Measurements from ENCODE around the gene DYRK1B.

Gene DYRK1B

DNA sequence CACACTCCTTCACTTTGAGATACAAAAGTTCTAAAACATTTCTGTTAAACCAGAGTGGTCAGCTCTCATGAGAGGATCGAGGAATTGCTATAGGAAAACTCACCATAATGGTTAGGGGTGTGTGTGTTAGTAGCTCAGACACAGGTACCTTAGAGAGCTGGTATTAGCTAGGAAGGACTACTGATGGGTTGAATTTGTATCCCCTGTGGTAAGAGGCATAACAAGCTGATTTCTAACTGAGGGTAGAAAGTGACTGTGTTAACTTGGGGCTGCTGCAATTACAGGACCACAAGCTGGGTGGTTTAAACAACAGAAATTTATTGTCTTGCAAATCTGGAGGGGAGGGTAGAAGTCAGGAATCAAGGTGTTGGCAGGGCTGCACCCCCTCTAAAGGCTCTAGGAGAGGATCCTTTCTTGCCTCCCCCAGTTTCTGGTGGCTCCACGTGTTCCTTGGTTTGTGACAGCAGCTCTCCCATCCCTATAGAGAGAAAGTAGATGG lies 37.9 kb downstream of the DYRK1B start:
- WGBS = 34% methylated on average over 2 of the region's 2 CpGs
- no peak overlapping the region for H2BK5ac ChIP-seq (ENCODE audit: low read depth, low read length, poor library complexity, severe bottlenecking)
- DNase-seq = no peak

DNA sequence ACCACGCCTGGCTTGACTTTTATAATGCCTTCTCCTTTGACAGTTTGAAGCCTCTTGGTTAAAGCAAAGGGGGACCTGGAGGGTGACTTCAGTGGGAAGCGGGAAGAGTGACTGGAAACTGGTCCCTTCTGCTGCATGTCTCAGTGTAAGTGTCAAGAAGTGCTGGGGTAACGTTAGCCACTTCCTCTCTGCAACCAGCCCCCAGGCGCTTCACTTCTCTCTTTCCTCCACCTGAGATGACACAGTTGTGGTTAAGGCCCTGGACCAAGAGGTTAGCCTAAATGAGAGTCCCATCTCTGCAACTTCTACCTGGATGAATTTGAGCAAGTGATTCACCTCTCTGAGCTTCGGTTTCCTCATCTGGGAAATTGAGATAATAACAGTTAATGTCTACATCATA lies 39.0 kb downstream of the DYRK1B start:
- no peak overlapping the region for H3K18ac ChIP-seq (ENCODE audit: low read depth in 1 of 2, low read length in 2 of 2)
- no peaks in the 10 kb centered on the region for H3K4me1 ChIP-seq (ENCODE audit: control insufficient read depth, insufficient read depth, low read depth, low read length)
- no peaks in the 10 kb centered on the region for H3K36me3 ChIP-seq (ENCODE audit: control insufficient read depth in 1 of 2, insufficient read depth in 2 of 2, low read depth in 1 of 2, low read length in 2 of 2)
- DNase-seq = no peak
- no peak overlapping the region for H4K8ac ChIP-seq (ENCODE audit: low read length)
- no peak overlapping the region for H2AFZ ChIP-seq (ENCODE audit: low read depth, low read length)
- H2BK15ac ChIP-seq (ENCODE audit: low read depth, poor library complexity, severe bottlenecking) = no peak overlapping the region
- no peak overlapping the region for H3K4ac ChIP-seq (ENCODE audit: low read depth in 1 of 2, low read length in 2 of 2)
- no peak overlapping the region for H2BK5ac ChIP-seq (ENCODE audit: low read depth, low read length, poor library complexity, severe bottlenecking)
- H4K91ac ChIP-seq (ENCODE audit: low read length) = no peak overlapping the region
- no peak overlapping the region for H3K4me3 ChIP-seq (ENCODE audit: insufficient read depth in 1 of 2, low read depth in 1 of 2, low read length in 2 of 2)
- WGBS = 70% methylated on average over 4 of the region's 5 CpGs
- H3K79me1 ChIP-seq (replicated peaks; ENCODE audit: low read length, poor library complexity, severe bottlenecking) = no peaks in the 10 kb centered on the region
- no peak overlapping the region for H3K23ac ChIP-seq (ENCODE audit: low read length in 2 of 2)
- H3K27me3 ChIP-seq (ENCODE audit: control insufficient read depth in 1 of 2, insufficient read depth in 1 of 2, low read length in 2 of 2) = peaks cover 13 to 27% of the 10 kb centered on the region in 2 experiments
- no peak overlapping the region for H3K27ac ChIP-seq (ENCODE audit: low read length, poor library complexity, severe bottlenecking)
- H3K9me3 ChIP-seq (ENCODE audit: control insufficient read depth, low read length) = no peaks in the 10 kb centered on the region
- H3K9ac ChIP-seq (ENCODE audit: low read length) = no peak overlapping the region
- no peak overlapping the region for H2BK120ac ChIP-seq (ENCODE audit: low read depth, low read length)
- no peak overlapping the region for H3K14ac ChIP-seq (ENCODE audit: low read length in 2 of 2)
- H3K4me2 ChIP-seq (ENCODE audit: low read length, poor library complexity, severe bottlenecking) = no peak overlapping the region
- H2BK12ac ChIP-seq (ENCODE audit: low read length in 2 of 2) = no peak overlapping the region
- no peak overlapping the region for H2AK5ac ChIP-seq (ENCODE audit: low read length, severe bottlenecking)

More for the DNA sequence above, 37.9 kb downstream of the DYRK1B start:
- Histone ChIP-seq H2BK120ac (ENCODE audit: low read depth, low read length) (no peak overlapping the region), H3K9ac (ENCODE audit: low read length) (no peak overlapping the region), H2BK15ac (ENCODE audit: low read depth, poor library complexity, severe bottlenecking) (no peak overlapping the region), H3K79me1 (replicated peaks; ENCODE audit: low read length, poor library complexity, severe bottlenecking) (no peaks in the 10 kb centered on the region), H3K27ac (ENCODE audit: low read length, poor library complexity, severe bottlenecking) (no peak overlapping the region), H3K36me3 (ENCODE audit: control insufficient read depth in 1 of 2, insufficient read depth in 2 of 2, low read depth in 1 of 2, low read length in 2 of 2) (no peaks in the 10 kb centered on the region), H2AFZ (ENCODE audit: low read depth, low read length) (no peak overlapping the region), H3K9me3 (ENCODE audit: control insufficient read depth, low read length) (no peaks in the 10 kb centered on the region), H3K4me1 (ENCODE audit: control insufficient read depth, insufficient read depth, low read depth, low read length) (no peaks in the 10 kb centered on the region), H3K18ac (ENCODE audit: low read depth in 1 of 2, low read length in 2 of 2) (no peak overlapping the region), H4K8ac (ENCODE audit: low read length) (no peak overlapping the region), H3K14ac (ENCODE audit: low read length in 2 of 2) (no peak overlapping the region), H3K27me3 (ENCODE audit: control insufficient read depth in 1 of 2, insufficient read depth in 1 of 2, low read length in 2 of 2) (peaks cover 13 to 27% of the 10 kb centered on the region in 2 experiments), H2BK12ac (ENCODE audit: low read length in 2 of 2) (no peak overlapping the region), H4K91ac (ENCODE audit: low read length) (no peak overlapping the region), H3K4ac (ENCODE audit: low read depth in 1 of 2, low read length in 2 of 2) (no peak overlapping the region), H3K4me2 (ENCODE audit: low read length, poor library complexity, severe bottlenecking) (no peak overlapping the region), H2AK5ac (ENCODE audit: low read length, severe bottlenecking) (no peak overlapping the region), H3K4me3 (ENCODE audit: insufficient read depth in 1 of 2, low read depth in 1 of 2, low read length in 2 of 2) (no peak overlapping the region), H3K23ac (ENCODE audit: low read length in 2 of 2) (peak overlapping the region in 1 of 2 experiments; percentile 27)

DNA sequence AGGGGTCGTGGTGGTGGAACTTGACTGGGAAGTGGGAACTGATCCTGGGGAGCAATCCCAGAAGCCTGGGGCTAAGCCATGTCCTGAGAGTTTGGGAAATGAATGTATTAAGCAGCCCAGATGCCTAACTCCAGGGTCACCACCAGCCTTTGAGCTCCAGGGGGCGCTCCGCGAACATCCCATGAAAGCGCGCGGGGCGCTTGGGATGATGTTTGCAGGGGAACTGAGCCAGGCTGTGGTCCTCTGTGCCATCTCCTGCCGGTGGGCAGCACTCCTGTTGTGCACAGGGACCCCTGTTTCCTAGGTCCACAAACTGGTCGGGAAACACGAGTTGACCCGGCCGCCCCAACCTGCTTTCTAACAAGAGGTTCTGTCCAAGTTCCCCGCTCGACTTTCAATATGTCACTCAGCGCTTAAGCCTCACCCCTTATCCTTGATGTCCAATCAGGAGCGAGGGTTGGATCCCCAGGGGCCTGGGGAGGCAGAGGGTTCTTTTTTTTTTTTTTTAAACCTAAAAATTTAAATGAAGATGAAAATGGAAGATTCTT lies 40.9 kb downstream of the DYRK1B start:
- H3K18ac ChIP-seq (ENCODE audit: low read depth in 1 of 2, low read length in 2 of 2) = no peak overlapping the region
- H2BK15ac ChIP-seq (ENCODE audit: low read depth, poor library complexity, severe bottlenecking) = no peak overlapping the region
- WGBS = 1% methylated on average over 16 of the region's 17 CpGs
- no peak overlapping the region for H4K8ac ChIP-seq (ENCODE audit: low read length)
- H2AK5ac ChIP-seq (ENCODE audit: low read length, severe bottlenecking) = no peak overlapping the region
- peak; percentile 86 for DNase-seq
- H3K23ac ChIP-seq (ENCODE audit: low read length in 2 of 2) = no peak overlapping the region
- peaks cover 13 to 27% of the 10 kb centered on the region in 2 experiments for H3K27me3 ChIP-seq (ENCODE audit: control insufficient read depth in 1 of 2, insufficient read depth in 1 of 2, low read length in 2 of 2)
- no peak overlapping the region for H2BK120ac ChIP-seq (ENCODE audit: low read depth, low read length)
- H2AFZ ChIP-seq (ENCODE audit: low read depth, low read length) = peak overlapping the region; percentile 21
- H3K27ac ChIP-seq (ENCODE audit: low read length, poor library complexity, severe bottlenecking) = no peak overlapping the region
- H3K4me2 ChIP-seq (ENCODE audit: low read length, poor library complexity, severe bottlenecking) = peak overlapping the region; percentile 59
- no peaks in the 10 kb centered on the region for H3K4me1 ChIP-seq (ENCODE audit: control insufficient read depth, insufficient read depth, low read depth, low read length)
- peaks cover 9% of the 10 kb centered on the region for H3K9me3 ChIP-seq (ENCODE audit: control insufficient read depth, low read length)
- no peak overlapping the region for H3K4ac ChIP-seq (ENCODE audit: low read depth in 1 of 2, low read length in 2 of 2)
- no peak overlapping the region for H2BK12ac ChIP-seq (ENCODE audit: low read length in 2 of 2)
- H3K4me3 ChIP-seq (ENCODE audit: insufficient read depth in 1 of 2, low read depth in 1 of 2, low read length in 2 of 2) = peak overlapping the region; percentile 42 to 84
- no peaks in the 10 kb centered on the region for H3K36me3 ChIP-seq (ENCODE audit: control insufficient read depth in 1 of 2, insufficient read depth in 2 of 2, low read depth in 1 of 2, low read length in 2 of 2)
- no peak overlapping the region for H2BK5ac ChIP-seq (ENCODE audit: low read depth, low read length, poor library complexity, severe bottlenecking)
- H3K9ac ChIP-seq (ENCODE audit: low read length) = no peak overlapping the region
- no peak overlapping the region for H4K91ac ChIP-seq (ENCODE audit: low read length)
- H3K14ac ChIP-seq (ENCODE audit: low read length in 2 of 2) = no peak overlapping the region
- no peaks in the 10 kb centered on the region for H3K79me1 ChIP-seq (replicated peaks; ENCODE audit: low read length, poor library complexity, severe bottlenecking)

DNA sequence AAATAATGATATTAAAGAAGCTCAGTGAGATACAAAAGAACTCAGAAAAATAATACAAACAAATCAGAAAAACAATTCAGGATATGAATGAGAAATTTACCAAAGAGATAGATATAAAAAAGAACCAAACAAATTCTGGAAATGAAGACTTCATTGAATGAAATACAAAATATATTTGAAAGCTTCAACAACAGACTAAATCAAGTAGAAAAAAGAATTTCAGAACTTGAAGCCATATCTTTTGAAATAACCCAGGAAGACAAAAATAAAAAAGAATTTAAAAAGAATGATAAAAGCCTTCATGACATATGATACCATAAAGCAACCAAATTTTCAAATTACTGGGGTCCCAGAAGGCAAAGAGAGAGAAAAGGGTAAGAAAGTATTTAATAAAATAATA lies 45.7 kb downstream of the DYRK1B start:
- no peak overlapping the region for H3K4me2 ChIP-seq (ENCODE audit: low read length, poor library complexity, severe bottlenecking)
- no peak overlapping the region for H2AK5ac ChIP-seq (ENCODE audit: low read length, severe bottlenecking)
- H3K18ac ChIP-seq (ENCODE audit: low read depth in 1 of 2, low read length in 2 of 2) = no peak overlapping the region
- H3K27me3 ChIP-seq (ENCODE audit: control insufficient read depth in 1 of 2, insufficient read depth in 1 of 2, low read length in 2 of 2) = peaks cover 0 to 20% of the 10 kb centered on the region in 2 experiments
- no peak overlapping the region for H2BK5ac ChIP-seq (ENCODE audit: low read depth, low read length, poor library complexity, severe bottlenecking)
- H2BK15ac ChIP-seq (ENCODE audit: low read depth, poor library complexity, severe bottlenecking) = no peak overlapping the region
- no peak overlapping the region for H2BK12ac ChIP-seq (ENCODE audit: low read length in 2 of 2)
- no peak overlapping the region for H3K9ac ChIP-seq (ENCODE audit: low read length)
- no peak overlapping the region for H3K23ac ChIP-seq (ENCODE audit: low read length in 2 of 2)
- no peak overlapping the region for H2BK120ac ChIP-seq (ENCODE audit: low read depth, low read length)
- peaks cover 20% of the 10 kb centered on the region for H3K9me3 ChIP-seq (ENCODE audit: control insufficient read depth, low read length)
- H2AFZ ChIP-seq (ENCODE audit: low read depth, low read length) = no peak overlapping the region
- no peak overlapping the region for H3K27ac ChIP-seq (ENCODE audit: low read length, poor library complexity, severe bottlenecking)
- H3K4me1 ChIP-seq (ENCODE audit: control insufficient read depth, insufficient read depth, low read depth, low read length) = no peaks in the 10 kb centered on the region
- H3K36me3 ChIP-seq (ENCODE audit: control insufficient read depth in 1 of 2, insufficient read depth in 2 of 2, low read depth in 1 of 2, low read length in 2 of 2) = no peaks in the 10 kb centered on the region
- H3K4ac ChIP-seq (ENCODE audit: low read depth in 1 of 2, low read length in 2 of 2) = no peak overlapping the region
- H3K14ac ChIP-seq (ENCODE audit: low read length in 2 of 2) = no peak overlapping the region
- no peak overlapping the region for H4K8ac ChIP-seq (ENCODE audit: low read length)
- H3K4me3 ChIP-seq (ENCODE audit: insufficient read depth in 1 of 2, low read depth in 1 of 2, low read length in 2 of 2) = no peak overlapping the region
- DNase-seq = no peak
- no peak overlapping the region for H4K91ac ChIP-seq (ENCODE audit: low read length)
- no peaks in the 10 kb centered on the region for H3K79me1 ChIP-seq (replicated peaks; ENCODE audit: low read length, poor library complexity, severe bottlenecking)
